T-cell (primary cell): Measurements from ENCODE around the gene MIOS. TPM values are rescaled to one million over a fixed set of nuclear protein-coding genes. Genes with fewer than 3 reads are reported as not detected.

Experiments used
- ATAC-seq, 4 experiments: fragments of 200-7000 bp in 3 of 4; fragments of 150-1000 bp in 1 of 4; cut with Tn5 transposase; replicated peaks in 1 of 4; 1 replicate in 3 of 4; 2 replicates in 1 of 4; pipeline ENCODE4 v1.10.0; 2021; ENCODE audit warnings: moderate library complexity in 3 of 4, mild to moderate bottlenecking in 2 of 4, moderate number of reproducible peaks in 1 of 4
- CTCF ChIA-PET, 2 donors: fragments of 300-600 bp; sonication (Branson Sonifier 250); formaldehyde crosslinking; loops; one replicate each; lab custom pipeline; 2022; ENCODE audit warnings: antibody characterized with exemption in 2 of 2; lab: Charles Lee
- POLR2A ChIA-PET, 2 donors: fragments of 300-600 bp; sonication (Branson Sonifier 250); formaldehyde crosslinking; loops; one replicate each; lab custom pipeline; 2022; ENCODE audit warnings: antibody characterized with exemption in 2 of 2; lab: Charles Lee
- DNase-seq, 35 experiments: peaks; one replicate each; pipeline versions ENCODE4 v3.0.0 to v3.0.0-alpha.2; 2013 to 2023
- H3K27ac ChIP-seq: one replicate; pipeline ENCODE4 v1.5.1; 2013; ENCODE audit warnings: low read length
- H3K27me3 ChIP-seq, 2 experiments: replicated peaks in 1 of 2; 1 replicate in 1 of 2; 2 replicates in 1 of 2; pipeline versions ENCODE4 v1.6.1 to v1.7.0; 2013; ENCODE audit warnings: low read length in 1 of 2, mixed read lengths in 1 of 2; ENCODE audit not compliant: control insufficient read depth in 2 of 2, insufficient read depth in 2 of 2; ENCODE audit errors: extremely low read depth in 1 of 2
- H3K36me3 ChIP-seq, 2 donors: 1 replicate in 1 of 2; 2 replicates in 1 of 2; pipeline versions ENCODE4 v1.6.1 to v1.7.0; 2013; ENCODE audit warnings: low read length in 1 of 2; ENCODE audit not compliant: control insufficient read depth in 2 of 2, insufficient read depth in 1 of 2; ENCODE audit errors: extremely low read depth in 1 of 2
- H3K4me1 ChIP-seq, 2 experiments: 1 replicate in 1 of 2; 2 replicates in 1 of 2; pipeline versions ENCODE4 v1.6.1 to v1.7.0; 2013; ENCODE audit warnings: low read length in 2 of 2, mixed read lengths in 1 of 2; ENCODE audit not compliant: insufficient read depth in 2 of 2, control insufficient read depth in 1 of 2; ENCODE audit errors: extremely low read depth in 1 of 2
- H3K4me3 ChIP-seq, 2 donors: 1 replicate in 1 of 2; 2 replicates in 1 of 2; pipeline versions ENCODE4 v1.5.1 to v1.7.0; 2013; ENCODE audit warnings: mild to moderate bottlenecking in 2 of 2, low read length in 1 of 2, moderate library complexity in 1 of 2; ENCODE audit not compliant: control insufficient read depth in 1 of 2; ENCODE audit errors: extremely low read depth in 1 of 2
- H3K9me3 ChIP-seq: 2 replicates; pipeline ENCODE4 v1.7.0; 2013
- H3K27ac Mint-ChIP-seq, 2 donors: one replicate each; pipeline ENCODE4 v1.8.0; 2020 to 2021; ENCODE audit warnings: mild to moderate bottlenecking in 2 of 2, mixed read lengths in 2 of 2
- H3K27me3 Mint-ChIP-seq, 2 donors: one replicate each; pipeline ENCODE4 v1.8.0; 2021 to 2022; ENCODE audit warnings: mixed read lengths in 2 of 2
- H3K36me3 Mint-ChIP-seq: one replicate; pipeline ENCODE4 v1.8.0; 2021; ENCODE audit warnings: mixed read lengths
- H3K4me1 Mint-ChIP-seq, 3 donors: one replicate each; pipeline ENCODE4 v1.8.0; 2020 to 2022; ENCODE audit warnings: mixed read lengths in 3 of 3, mild to moderate bottlenecking in 1 of 3
- H3K4me3 Mint-ChIP-seq, 3 donors: one replicate each; pipeline ENCODE4 v1.8.0; 2020 to 2022; ENCODE audit warnings: mild to moderate bottlenecking in 3 of 3, mixed read lengths in 3 of 3, moderate library complexity in 3 of 3
- H3K9me3 Mint-ChIP-seq, 3 donors: one replicate each; pipeline ENCODE4 v1.8.0; 2020 to 2022; ENCODE audit warnings: mixed read lengths in 3 of 3
- WGBS: methylation state at CpG from one replicate; pipeline ENCODE4 v1.1.5; 2013; ENCODE audit warnings: missing lambda C conversion rate; ENCODE audit not compliant: insufficient coverage; 5-methylcytosine and 5-hydroxymethylcytosine counted together
- total RNA-seq, 35 experiments: library from RNA in 6 of 35; stranded (reverse) in 6 of 35; fragments of 120-200 nt in 1 of 35; gene quantifications; one replicate each; pipeline versions ENCODE4 v1.2.1 to v1.2.4 and lab custom pipeline; 2013 to 2026

The MIOS gene
- total RNA-seq (10 to 100 TPM; 26.2 to 33.4 (median 28.0) TPM), total RNA-seq (lab: John Stamatoyannopoulos, UW) (31.2 to 97.5 (median 46.9) reads per million in 29 experiments)
- total RNA-seq (2013): 34.0 TPM

GRCh38 chr7:7566651-7567611 is at the start of gene MIOS:
Gene MIOS, plus strand, starts transcription at chr7:7566884. Its CDS starts 5,592 bp downstream, at chr7:7572476.
- ChIA-PET CTCF (interaction anchor here (0.6 to 1.0 kb wide), 2 partner anchors 464 to 571 kb away, joined by 5 to 6 read pairs; no protein-coding TSS in a partner anchor), POLR2A (interaction anchor here (0.6 kb wide), 3 partner anchors 200 to 458 kb away, joined by 3 to 9 read pairs (median 7); no protein-coding TSS in a partner anchor)
- peak within 1 kb of the TSS; percentile 79 to 82 (median 79) for H3K4me3 Mint-ChIP-seq
- WGBS: under 1% methylated on average over 85 of the region's 96 CpGs
- no peaks in the 10 kb centered on the region for H3K9me3 ChIP-seq
- H3K9me3 Mint-ChIP-seq: no peaks in the 10 kb centered on the region
- peak within 1 kb of the TSS; percentile 72 to 88 for H3K4me3 ChIP-seq
- H3K27me3 Mint-ChIP-seq: no peaks in the 10 kb centered on the region
- ATAC-seq (peak; percentile 89 to 96 (median 92)), DNase-seq (peak; percentile 57 to 89 (median 75))
- no peaks in the 10 kb centered on the region for H3K27me3 ChIP-seq
- no peaks in the 10 kb centered on the region for H3K36me3 ChIP-seq
- peaks cover 21 to 31% of the 10 kb centered on the region in 2 experiments for H3K4me1 ChIP-seq
- H3K27ac Mint-ChIP-seq: peak within 1 kb of the TSS; percentile 25 to 73
- H3K27ac ChIP-seq: peak within 1 kb of the TSS; percentile 81
- peaks cover 37 to 38% (median 38%) of the 10 kb centered on the region in 3 donors for H3K4me1 Mint-ChIP-seq
- H3K36me3 Mint-ChIP-seq: no peaks in the 10 kb centered on the region

GRCh38 chr7:7517754-7518153 is 48.9 kb upstream of the MIOS start:
- no peak for ATAC-seq
- Mint-ChIP-seq H3K27ac (no peak overlapping the region), H3K4me3 (no peak overlapping the region), H3K4me1 (no peaks in the 10 kb centered on the region), H3K27me3 (peaks cover 0 to 3% of the 10 kb centered on the region in 2 donors), H3K9me3 (no peaks in the 10 kb centered on the region), H3K36me3 (no peaks in the 10 kb centered on the region)
- ChIA-PET CTCF (no interaction called here), POLR2A (no interaction called here)
- Histone ChIP-seq H3K27me3 (no peaks in the 10 kb centered on the region), H3K9me3 (no peaks in the 10 kb centered on the region), H3K4me3 (no peak overlapping the region), H3K27ac (no peak overlapping the region), H3K4me1 (no peaks in the 10 kb centered on the region), H3K36me3 (no peaks in the 10 kb centered on the region)
- DNase-seq: no peak
- no CpG with 5 or more reads among the region's 3 CpGs for WGBS

GRCh38 chr7:7519056-7519455 is 47.6 kb upstream of the MIOS start:
- H3K36me3 Mint-ChIP-seq: no peaks in the 10 kb centered on the region
- peaks cover 0 to 3% of the 10 kb centered on the region in 2 donors for H3K27me3 Mint-ChIP-seq
- H3K9me3 Mint-ChIP-seq: no peaks in the 10 kb centered on the region
- Histone ChIP-seq H3K27ac (no peak overlapping the region), H3K4me3 (no peak overlapping the region), H3K27me3 (no peaks in the 10 kb centered on the region), H3K4me1 (no peaks in the 10 kb centered on the region), H3K9me3 (no peaks in the 10 kb centered on the region), H3K36me3 (no peaks in the 10 kb centered on the region)
- ATAC-seq (no peak), DNase-seq (no peak)
- ChIA-PET POLR2A (no interaction called here), CTCF (no interaction called here)
- H3K4me1 Mint-ChIP-seq: no peaks in the 10 kb centered on the region
- no CpG with 5 or more reads among the region's 2 CpGs for WGBS
- no peak overlapping the region for H3K4me3 Mint-ChIP-seq
- no peak overlapping the region for H3K27ac Mint-ChIP-seq

- Histone ChIP-seq H3K27ac (no peak overlapping the region), H3K4me1 (no peaks in the 10 kb centered on the region), H3K36me3 (no peaks in the 10 kb centered on the region), H3K4me3 (no peak overlapping the region), H3K27me3 (no peaks in the 10 kb centered on the region), H3K9me3 (no peaks in the 10 kb centered on the region)
- POLR2A ChIA-PET: no interaction called here
- H3K4me3 Mint-ChIP-seq: no peak overlapping the region
- peaks cover 0 to 3% of the 10 kb centered on the region in 2 donors for H3K27me3 Mint-ChIP-seq
- no peak overlapping the region for H3K27ac Mint-ChIP-seq
- ATAC-seq (no peak), DNase-seq (no peak)
- WGBS: no CpG with 5 or more reads among the region's 2 CpGs
- H3K4me1 Mint-ChIP-seq: no peaks in the 10 kb centered on the region
- no peaks in the 10 kb centered on the region for H3K9me3 Mint-ChIP-seq
- CTCF ChIA-PET: no interaction called here
- no peaks in the 10 kb centered on the region for H3K36me3 Mint-ChIP-seq
Observed at GRCh38 chr7:7519528-7519927, 47.2 kb upstream of the MIOS start.

- ATAC-seq (no peak), DNase-seq (peak in 1 of 35 experiments; percentile 5)
- Histone ChIP-seq H3K27me3 (no peaks in the 10 kb centered on the region), H3K9me3 (no peaks in the 10 kb centered on the region), H3K4me1 (no peaks in the 10 kb centered on the region), H3K36me3 (no peaks in the 10 kb centered on the region), H3K27ac (no peak overlapping the region), H3K4me3 (no peak overlapping the region)
- Mint-ChIP-seq H3K27me3 (peaks cover 0 to 3% of the 10 kb centered on the region in 2 donors), H3K4me1 (no peaks in the 10 kb centered on the region), H3K27ac (no peak overlapping the region), H3K36me3 (no peaks in the 10 kb centered on the region), H3K9me3 (no peaks in the 10 kb centered on the region), H3K4me3 (no peak overlapping the region)
- ChIA-PET POLR2A (no interaction called here), CTCF (interaction anchor here in 1 of 2 donors (1.0 kb wide), 1 partner anchor 419 kb away, joined by 3 read pairs; no protein-coding TSS in a partner anchor)
- no CpG with 5 or more reads among the region's 3 CpGs for WGBS
Observed at GRCh38 chr7:7521259-7521658, 45.4 kb upstream of the MIOS start.

- H3K36me3 Mint-ChIP-seq: no peaks in the 10 kb centered on the region
- POLR2A ChIA-PET: interaction anchor here (0.6 kb wide), 3 partner anchors 48 to 475 kb away, joined by 3 to 5 read pairs (median 4); no protein-coding TSS in a partner anchor
- H3K27ac Mint-ChIP-seq: no peak overlapping the region
- Histone ChIP-seq H3K27ac (no peak overlapping the region), H3K36me3 (no peaks in the 10 kb centered on the region), H3K9me3 (no peaks in the 10 kb centered on the region), H3K4me1 (no peaks in the 10 kb centered on the region), H3K4me3 (no peak overlapping the region), H3K27me3 (no peaks in the 10 kb centered on the region)
- no peak overlapping the region for H3K4me3 Mint-ChIP-seq
- no peaks in the 10 kb centered on the region for H3K9me3 Mint-ChIP-seq
- no CpG with 5 or more reads among the region's 3 CpGs for WGBS
- ATAC-seq: no peak
- no peak for DNase-seq
- H3K27me3 Mint-ChIP-seq: peaks cover 0 to 4% of the 10 kb centered on the region in 2 donors
- H3K4me1 Mint-ChIP-seq: no peaks in the 10 kb centered on the region
- CTCF ChIA-PET: interaction anchor here in 1 of 2 donors (0.6 kb wide), 1 partner anchor 167 kb away, joined by 7 read pairs; no protein-coding TSS in a partner anchor
Observed at GRCh38 chr7:7522421-7522820, 44.3 kb upstream of the MIOS start.
